Thyroid gland (tissue), 4 donors: ENCODE data around the gene ST3GAL3. TPM values are rescaled to one million over a fixed set of nuclear protein-coding genes. Genes with fewer than 3 reads are reported as not detected.

Experiments used
- DNase-seq, 2 donors: peaks; one replicate each; pipeline ENCODE4 v3.0.0-alpha.2; 2019
- H3K27ac ChIP-seq, 3 donors: fragments of 200-600 bp; sonication (generic); 1 replicate in 2 of 3; 2 replicates in 1 of 3; pipeline ENCODE4 v1.5.1; 2016 to 2019; ENCODE audit warnings: mild to moderate bottlenecking in 1 of 3, moderate library complexity in 1 of 3
- H3K27me3 ChIP-seq: fragments of 200-600 bp; sonication (generic); one replicate; pipeline ENCODE4 v1.5.1; 2019
- H3K36me3 ChIP-seq, 2 donors: fragments of 200-600 bp; sonication (generic); one replicate each; pipeline ENCODE4 v1.5.1; 2016 to 2019
- H3K4me1 ChIP-seq, 2 donors: fragments of 200-600 bp; sonication (generic); one replicate each; pipeline ENCODE4 v1.5.1; 2017 to 2019
- H3K4me3 ChIP-seq, 3 donors: fragments of 200-600 bp; sonication (generic); replicated peaks in 1 of 3; 1 replicate in 2 of 3; 2 replicates in 1 of 3; pipeline ENCODE4 v1.5.1; 2016; ENCODE audit warnings: mild to moderate bottlenecking in 1 of 3
- H3K9me3 ChIP-seq: fragments of 200-600 bp; sonication (generic); one replicate; pipeline ENCODE4 v1.5.1; 2017
- POLR2A ChIP-seq, 2 donors: fragments of 450-650 bp; IDR thresholded peaks; one replicate each; pipeline ENCODE4 v1.6.1; 2017; ENCODE audit warnings: antibody characterized with exemption in 2 of 2, mild to moderate bottlenecking in 2 of 2, moderate library complexity in 1 of 2
- WGBS, 2 donors: methylation state at CpG; one replicate each; pipeline ENCODE4 v1.1.5; 2017; 5-methylcytosine and 5-hydroxymethylcytosine counted together
- intact Hi-C: fragments of 100-400 bp; cut with DNase I; formaldehyde crosslinking; loops from one replicate; pipeline ENCODE4 v1.15.1; 2023
- total RNA-seq, 4 donors: library from RNA; depleted of rRNA; stranded (reverse); fragments of >200 nt; gene quantifications; one replicate each; pipeline ENCODE4 v1.2.3, GENCODE V29; 2016
- TF ChIP-seq, protein P1 (sequence below), 6 experiments: fragments of 200-600 bp in 3 of 6; fragments of 450-650 bp in 3 of 6; sonication (generic) in 3 of 6; IDR thresholded peaks; one replicate each; pipeline ENCODE4 v1.5.1; 2016 to 2019; ENCODE audit warnings: antibody characterized with exemption in 6 of 6, mild to moderate bottlenecking in 2 of 6, inconsistent platforms in 1 of 6, moderate library complexity in 1 of 6

ST3GAL3 gene
- total RNA-seq, 4 donors from 2014 or later, result 12.1 to 17.7 (median 14.3) TPM

DNA sequence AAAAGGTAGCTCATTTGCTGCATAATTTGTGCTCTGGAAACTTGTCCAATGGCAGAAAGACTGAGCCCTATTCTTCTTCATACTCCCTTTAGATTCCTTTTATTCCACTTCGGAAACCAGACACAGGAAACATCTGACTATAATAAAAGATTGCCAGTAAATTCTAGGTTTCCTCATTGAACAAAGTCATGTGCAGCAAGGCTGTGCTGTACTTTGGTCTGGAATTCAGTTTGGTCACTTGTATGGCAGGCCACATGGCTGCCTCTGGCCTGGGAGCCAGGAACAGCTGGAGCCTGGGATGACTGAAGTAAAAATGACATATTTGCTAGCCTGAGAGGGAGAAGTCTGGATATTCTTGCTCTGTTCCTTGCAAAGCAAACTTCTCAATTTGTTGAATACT, 79.6 kb downstream of the ST3GAL3 start:
- no peak for TF ChIP-seq POLR2A (IDR thresholded peaks at IDR 0.05)
- TF ChIP-seq, protein P1, sequence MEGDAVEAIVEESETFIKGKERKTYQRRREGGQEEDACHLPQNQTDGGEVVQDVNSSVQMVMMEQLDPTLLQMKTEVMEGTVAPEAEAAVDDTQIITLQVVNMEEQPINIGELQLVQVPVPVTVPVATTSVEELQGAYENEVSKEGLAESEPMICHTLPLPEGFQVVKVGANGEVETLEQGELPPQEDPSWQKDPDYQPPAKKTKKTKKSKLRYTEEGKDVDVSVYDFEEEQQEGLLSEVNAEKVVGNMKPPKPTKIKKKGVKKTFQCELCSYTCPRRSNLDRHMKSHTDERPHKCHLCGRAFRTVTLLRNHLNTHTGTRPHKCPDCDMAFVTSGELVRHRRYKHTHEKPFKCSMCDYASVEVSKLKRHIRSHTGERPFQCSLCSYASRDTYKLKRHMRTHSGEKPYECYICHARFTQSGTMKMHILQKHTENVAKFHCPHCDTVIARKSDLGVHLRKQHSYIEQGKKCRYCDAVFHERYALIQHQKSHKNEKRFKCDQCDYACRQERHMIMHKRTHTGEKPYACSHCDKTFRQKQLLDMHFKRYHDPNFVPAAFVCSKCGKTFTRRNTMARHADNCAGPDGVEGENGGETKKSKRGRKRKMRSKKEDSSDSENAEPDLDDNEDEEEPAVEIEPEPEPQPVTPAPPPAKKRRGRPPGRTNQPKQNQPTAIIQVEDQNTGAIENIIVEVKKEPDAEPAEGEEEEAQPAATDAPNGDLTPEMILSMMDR (IDR thresholded peaks at IDR 0.05), result no peak
- intact Hi-C loops, result no loop called here
- Histone ChIP-seq H3K4me3 (no peak overlapping the region), H3K27me3 (no peaks in the 10 kb centered on the region), H3K4me1 (no peaks in the 10 kb centered on the region), H3K36me3 (no peaks in the 10 kb centered on the region), H3K9me3 (no peaks in the 10 kb centered on the region), H3K27ac (no peak overlapping the region)
- WGBS, 2 donors, result 55 to 78% methylated on average over 1 of the region's 1 CpG
- DNase-seq, result no peak

DNA sequence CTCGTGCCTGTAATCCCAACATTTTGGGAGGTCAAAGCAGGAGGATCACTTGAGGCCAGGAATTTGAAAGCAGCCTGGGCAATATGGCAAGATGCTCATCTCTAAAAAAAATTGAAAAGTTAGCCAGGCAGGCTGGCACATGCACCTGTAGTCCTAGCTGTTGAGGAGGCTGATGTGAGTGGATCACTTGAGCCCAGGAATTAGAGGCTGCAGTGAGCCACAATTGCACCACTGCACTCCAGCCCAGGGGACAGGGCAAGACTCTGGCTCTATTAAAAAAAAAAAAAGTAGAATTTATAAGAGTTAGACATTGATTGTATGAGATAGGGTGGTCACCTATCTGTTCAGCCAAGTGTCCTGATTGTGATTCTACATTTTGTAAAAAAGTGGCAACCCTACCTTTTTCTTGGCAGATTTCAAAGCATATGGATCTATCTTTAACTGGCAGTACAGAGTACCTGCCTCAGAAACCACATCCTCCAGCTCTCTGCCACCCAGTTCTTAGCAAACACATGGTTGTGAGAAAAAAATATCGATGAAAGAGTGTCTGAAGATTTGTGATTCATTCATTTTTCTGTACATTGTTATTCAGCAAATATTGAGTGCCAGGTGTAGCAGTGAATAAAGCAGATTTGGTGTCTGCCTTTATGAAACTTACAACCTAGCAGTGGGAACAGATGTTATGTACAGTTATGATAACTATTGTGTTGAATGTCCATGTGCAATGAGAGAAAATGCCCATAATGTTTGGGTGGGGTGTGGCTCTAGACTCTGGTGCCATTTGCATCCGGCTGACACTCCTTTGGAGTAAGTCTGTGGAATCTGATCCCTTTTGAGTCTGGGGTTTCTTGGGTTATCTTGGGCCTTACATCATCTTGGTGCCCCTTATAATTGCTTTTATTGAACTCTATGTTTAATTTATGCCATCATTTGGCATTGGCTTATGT, 82.5 kb downstream of the ST3GAL3 start:
- H3K9me3 ChIP-seq, result no peaks in the 10 kb centered on the region
- no peaks in the 10 kb centered on the region for H3K4me1 ChIP-seq
- 93 to 94% methylated on average over 3 of the region's 3 CpGs for WGBS, 2 donors
- H3K4me3 ChIP-seq, result no peak overlapping the region
- no peaks in the 10 kb centered on the region for H3K36me3 ChIP-seq
- DNase-seq, result no peak
- TF ChIP-seq, protein P1 (IDR thresholded peaks at IDR 0.05), result no peak
- no peak for TF ChIP-seq POLR2A (IDR thresholded peaks at IDR 0.05)
- no peaks in the 10 kb centered on the region for H3K27me3 ChIP-seq
- intact Hi-C loops, result no loop called here
- no peak overlapping the region for H3K27ac ChIP-seq

DNA sequence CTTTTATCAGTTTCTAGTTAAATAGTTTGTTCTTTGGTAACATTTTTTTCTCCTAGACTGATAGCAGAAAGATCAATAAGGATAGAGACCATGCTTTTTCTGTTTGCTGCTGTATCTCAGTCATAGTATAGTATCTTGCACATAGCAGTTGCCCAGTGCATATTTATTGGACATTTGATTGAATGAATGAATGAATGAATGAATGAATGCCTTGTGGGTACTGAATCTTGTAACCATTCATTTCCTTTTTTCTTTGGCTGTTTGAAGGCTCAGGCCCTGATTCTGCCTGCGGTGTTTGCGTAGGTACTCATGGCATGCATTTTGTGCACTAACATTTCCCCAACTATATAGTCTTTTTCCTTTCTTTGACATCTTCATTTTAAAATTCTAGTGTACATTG, 83.9 kb downstream of the ST3GAL3 start:
- H3K36me3 ChIP-seq, result no peaks in the 10 kb centered on the region
- no peaks in the 10 kb centered on the region for H3K4me1 ChIP-seq
- intact Hi-C loops, result no loop called here
- H3K4me3 ChIP-seq, result no peak overlapping the region
- no peaks in the 10 kb centered on the region for H3K9me3 ChIP-seq
- no peak for DNase-seq
- 94 to 100% methylated on average over 2 of the region's 2 CpGs for WGBS, 2 donors
- no peak overlapping the region for H3K27ac ChIP-seq
- H3K27me3 ChIP-seq, result no peaks in the 10 kb centered on the region
- TF ChIP-seq, protein P1 (IDR thresholded peaks at IDR 0.05), result no peak
- TF ChIP-seq POLR2A (IDR thresholded peaks at IDR 0.05), result no peak

DNA sequence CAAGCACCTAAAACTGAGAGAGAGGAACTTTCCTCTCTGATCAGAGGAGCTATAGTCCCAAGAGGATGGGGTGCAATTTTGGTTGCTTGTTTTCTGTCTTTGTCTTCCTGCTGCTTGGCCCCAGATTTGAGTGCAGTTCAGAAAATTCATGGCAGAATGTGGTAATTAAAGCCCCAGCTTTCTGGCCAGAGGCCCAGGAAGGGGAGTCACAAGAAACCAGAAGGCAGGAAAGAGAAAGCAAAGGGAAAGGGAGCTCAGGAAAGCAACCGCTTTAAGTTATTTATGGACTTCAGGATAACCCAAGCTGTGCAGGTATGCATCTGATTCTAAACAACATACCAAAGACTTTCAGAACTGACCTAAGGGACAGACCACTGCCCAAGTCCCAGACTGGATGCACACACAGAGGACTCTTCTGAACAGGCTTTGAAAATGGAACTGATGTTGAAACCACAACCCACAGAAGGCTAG, 88.8 kb downstream of the ST3GAL3 start:
- DNase-seq, result no peak
- Histone ChIP-seq H3K36me3 (no peaks in the 10 kb centered on the region), H3K9me3 (no peaks in the 10 kb centered on the region), H3K4me3 (no peak overlapping the region), H3K27me3 (no peaks in the 10 kb centered on the region), H3K4me1 (no peaks in the 10 kb centered on the region), H3K27ac (no peak overlapping the region)
- intact Hi-C loops, result no loop called here
- no peak for TF ChIP-seq POLR2A (IDR thresholded peaks at IDR 0.05)
- TF ChIP-seq, protein P1 (IDR thresholded peaks at IDR 0.05), result no peak
- WGBS, 2 donors, result 65 to 78% methylated on average over 1 of the region's 1 CpG

DNA sequence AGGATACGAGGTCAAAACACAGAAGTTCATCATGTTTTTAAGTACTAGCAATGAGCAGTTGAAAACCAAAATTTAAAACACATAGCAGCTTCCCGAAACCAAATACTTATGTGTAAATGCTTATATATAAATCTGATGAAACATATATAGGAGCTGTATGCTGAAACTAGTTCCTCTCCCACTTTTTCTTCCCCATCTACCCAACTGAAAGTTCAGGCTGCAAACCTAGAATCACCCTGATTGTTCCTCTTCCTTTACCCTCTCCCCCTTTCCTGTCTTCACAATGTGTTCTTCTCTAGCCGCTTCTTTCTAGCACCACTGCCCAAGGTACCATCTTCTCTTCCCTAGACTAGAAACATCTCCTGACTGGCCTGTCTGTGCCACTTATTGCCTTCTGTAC, 90.6 kb downstream of the ST3GAL3 start:
- intact Hi-C loops, result no loop called here

More for the DNA sequence above, 90.6 kb downstream of the ST3GAL3 start:
- H3K27me3 ChIP-seq, result no peaks in the 10 kb centered on the region
- TF ChIP-seq, protein P1 (IDR thresholded peaks at IDR 0.05), result no peak
- no peak for TF ChIP-seq POLR2A (IDR thresholded peaks at IDR 0.05)
- H3K9me3 ChIP-seq, result no peaks in the 10 kb centered on the region
- H3K36me3 ChIP-seq, result no peaks in the 10 kb centered on the region
- H3K4me1 ChIP-seq, result no peaks in the 10 kb centered on the region
- H3K27ac ChIP-seq, result no peak overlapping the region
- no peak for DNase-seq
- H3K4me3 ChIP-seq, result no peak overlapping the region
- WGBS, 2 donors, result 93 to 94% methylated on average over 3 of the region's 3 CpGs
